ENCODE data around the gene KCNQ2.

Gene KCNQ2

DNA sequence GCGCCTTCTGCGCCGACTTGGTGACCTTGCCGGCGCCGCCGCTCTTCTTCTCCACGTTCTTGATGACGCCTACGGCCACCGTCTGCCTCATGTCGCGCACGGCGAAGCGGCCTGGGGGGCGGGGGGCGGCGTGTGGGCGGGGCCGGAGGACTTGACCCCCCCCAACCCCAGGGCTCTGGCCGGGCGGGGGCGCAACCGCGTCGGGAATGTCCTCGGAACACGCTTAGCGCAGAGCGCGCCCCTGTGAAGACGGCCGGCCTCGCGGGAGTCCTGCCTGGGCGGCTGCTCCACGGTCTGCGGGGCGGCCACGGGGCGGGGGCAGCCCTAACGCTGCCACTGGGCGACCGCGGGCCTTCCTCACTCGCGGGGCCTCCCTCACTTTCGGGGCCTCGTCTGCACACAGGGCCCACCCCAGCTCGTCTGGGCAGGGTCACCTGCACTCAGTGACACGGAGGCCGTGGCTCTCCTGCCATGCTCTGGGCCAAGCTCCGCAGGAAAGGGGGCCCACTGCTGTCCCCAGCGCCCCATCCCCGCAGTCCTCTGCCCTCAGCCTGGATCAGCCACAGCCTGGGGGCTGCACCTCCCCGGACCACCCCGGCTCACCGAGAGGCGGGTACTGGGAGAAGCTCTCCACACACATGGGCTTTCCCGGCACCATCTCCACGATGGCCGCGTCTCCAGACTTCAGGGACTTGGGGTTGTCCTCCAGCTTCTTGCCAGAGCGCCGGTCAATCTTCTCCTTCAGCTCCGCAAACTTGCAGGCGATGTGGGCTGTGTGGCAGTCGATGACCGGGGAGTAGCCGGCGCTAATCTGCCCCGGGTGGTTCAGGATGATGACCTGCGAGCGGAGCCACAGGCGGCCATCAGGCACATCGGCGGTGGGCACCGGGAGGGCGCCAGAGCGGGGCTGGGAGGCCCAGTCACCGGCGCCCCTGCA is 16.1 kb upstream of the KCNQ2 start:
- TF ChIP-seq GATA3 (IDR thresholded peaks at IDR 0.05; ENCODE audit: low read depth, low read length) (no peak), GATA2 (IDR thresholded peaks at IDR 0.05; ENCODE audit: low read depth, low read length) (no peak)

DNA sequence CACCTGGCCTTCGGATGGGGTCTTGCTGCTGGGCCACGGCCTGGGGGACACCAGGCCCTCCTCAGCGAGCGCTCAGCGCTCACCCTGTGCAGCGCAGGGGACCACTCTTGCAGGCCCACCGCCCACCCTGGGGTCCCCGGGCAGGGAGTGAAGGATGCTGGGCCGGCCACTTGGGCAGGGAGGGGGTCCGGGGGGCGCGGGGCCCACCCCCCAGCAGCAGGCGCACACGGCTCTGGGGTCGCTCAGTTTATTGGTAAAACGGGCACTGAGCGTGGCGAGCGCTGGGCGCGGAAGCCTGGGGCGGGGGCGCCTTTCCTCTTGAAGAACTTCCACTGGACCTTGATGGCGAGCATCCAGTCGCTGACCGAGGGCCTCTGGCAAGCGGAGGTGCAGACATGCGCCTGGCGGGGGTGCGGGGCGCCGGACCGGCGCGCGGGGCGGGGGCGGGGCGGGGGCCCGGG is 15.4 kb upstream of the KCNQ2 start:
- TF ChIP-seq GATA2 (IDR thresholded peaks at IDR 0.05; ENCODE audit: low read depth, low read length) (no peak), GATA3 (IDR thresholded peaks at IDR 0.05; ENCODE audit: low read depth, low read length) (no peak)

DNA sequence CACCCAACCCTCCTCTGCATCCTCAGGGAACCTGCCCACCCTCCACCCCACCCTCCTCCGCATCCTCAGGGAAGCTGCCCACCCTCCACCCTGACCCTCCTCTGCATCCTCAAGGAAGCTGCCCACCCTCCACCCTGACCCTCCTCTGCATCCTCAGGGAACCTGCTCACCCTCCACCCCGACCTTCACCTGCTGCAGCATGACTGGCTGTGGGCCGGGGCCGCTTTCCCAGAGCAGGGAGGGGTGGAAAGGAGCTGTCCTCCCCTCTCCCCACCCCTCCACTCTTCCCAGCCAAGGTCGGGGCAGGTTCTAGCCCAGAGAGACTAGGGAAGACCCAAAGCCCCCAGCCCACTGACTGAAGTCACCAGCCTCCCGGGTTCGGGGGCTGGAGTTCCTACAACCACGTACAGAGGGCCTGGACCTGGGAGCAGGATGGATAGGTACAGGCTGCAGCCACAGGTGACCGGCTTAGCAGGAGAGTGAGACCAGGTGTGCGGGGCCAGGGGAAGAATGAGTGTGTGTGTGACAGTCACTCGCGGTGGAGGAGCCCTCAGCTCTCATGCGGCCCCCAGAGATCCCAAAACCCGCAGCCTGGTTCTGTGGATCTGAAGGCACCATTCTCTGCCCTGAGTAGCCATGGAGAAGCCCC is 14.8 kb upstream of the KCNQ2 start:
- TF ChIP-seq GATA3 (IDR thresholded peaks at IDR 0.05; ENCODE audit: low read depth, low read length) (no peak), GATA2 (IDR thresholded peaks at IDR 0.05; ENCODE audit: low read depth, low read length) (no peak)

DNA sequence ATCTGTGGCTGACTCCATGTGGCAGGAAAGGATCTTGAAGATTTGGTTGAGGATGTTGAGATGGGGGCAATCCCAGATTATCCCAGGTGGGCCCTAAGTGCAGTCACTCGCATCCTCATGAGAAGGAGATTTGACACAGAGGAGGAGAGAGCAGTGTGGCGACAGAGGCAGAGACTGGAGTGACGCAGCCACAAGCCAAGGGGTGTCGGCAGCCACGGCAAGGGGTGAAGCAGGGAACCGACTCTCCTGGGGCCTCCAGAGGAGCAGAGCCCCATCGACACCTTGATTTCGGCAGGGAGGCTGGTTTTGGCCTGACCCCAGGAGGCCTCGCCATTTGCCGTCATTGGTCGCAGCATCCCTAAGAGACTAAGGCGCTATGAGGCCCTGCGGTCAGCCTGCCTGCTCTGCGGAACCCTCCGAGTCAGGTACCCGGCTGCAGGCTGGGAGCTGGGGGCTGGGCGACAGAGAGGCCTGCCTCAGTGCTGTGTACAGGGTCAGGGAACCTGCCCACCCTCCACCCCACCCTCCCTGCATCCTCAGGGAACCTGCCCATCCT is 13.9 kb upstream of the KCNQ2 start:
- no peak for TF ChIP-seq GATA3 (IDR thresholded peaks at IDR 0.05; ENCODE audit: low read depth, low read length)
- TF ChIP-seq GATA2 (IDR thresholded peaks at IDR 0.05; ENCODE audit: low read depth, low read length), result no peak

DNA sequence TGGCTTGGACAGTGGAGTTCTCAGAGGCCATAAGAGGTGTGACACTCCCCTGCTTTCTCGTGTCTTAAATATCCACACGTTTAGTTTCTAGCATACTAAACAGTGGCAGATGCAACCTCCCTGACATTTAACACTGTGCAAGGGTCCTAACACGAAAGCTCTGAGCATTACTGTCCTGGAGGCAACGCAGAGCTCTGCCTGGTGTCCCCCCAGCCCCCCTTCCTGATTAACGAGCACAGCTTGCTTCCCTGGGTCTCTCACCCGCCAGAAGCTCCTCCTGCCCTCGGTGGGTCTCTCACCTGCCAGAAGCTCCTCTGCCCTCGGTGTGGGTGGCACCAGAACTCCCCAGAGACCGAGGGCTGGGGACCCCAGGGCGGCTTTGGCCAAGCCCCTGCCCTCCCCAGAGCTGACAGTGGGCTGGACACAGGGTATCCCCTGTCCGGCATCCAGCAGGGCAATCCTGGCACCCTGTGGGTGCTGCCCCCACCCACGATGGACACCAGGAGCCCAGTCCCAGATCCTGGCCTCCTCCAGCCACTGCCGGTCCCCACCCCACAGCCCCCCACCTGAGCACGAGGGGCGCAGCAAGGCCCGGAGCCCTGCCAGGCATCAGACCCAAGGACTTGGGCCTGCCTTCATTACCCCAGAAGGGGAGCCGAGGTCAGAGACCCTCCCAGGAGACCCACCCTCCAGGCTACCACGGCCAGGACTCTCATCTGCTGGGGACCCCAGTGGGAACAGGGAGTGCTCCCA is 12.4 kb upstream of the KCNQ2 start:
- TF ChIP-seq GATA3 (IDR thresholded peaks at IDR 0.05; ENCODE audit: low read depth, low read length), result no peak
- TF ChIP-seq GATA2 (IDR thresholded peaks at IDR 0.05; ENCODE audit: low read depth, low read length), result no peak

DNA sequence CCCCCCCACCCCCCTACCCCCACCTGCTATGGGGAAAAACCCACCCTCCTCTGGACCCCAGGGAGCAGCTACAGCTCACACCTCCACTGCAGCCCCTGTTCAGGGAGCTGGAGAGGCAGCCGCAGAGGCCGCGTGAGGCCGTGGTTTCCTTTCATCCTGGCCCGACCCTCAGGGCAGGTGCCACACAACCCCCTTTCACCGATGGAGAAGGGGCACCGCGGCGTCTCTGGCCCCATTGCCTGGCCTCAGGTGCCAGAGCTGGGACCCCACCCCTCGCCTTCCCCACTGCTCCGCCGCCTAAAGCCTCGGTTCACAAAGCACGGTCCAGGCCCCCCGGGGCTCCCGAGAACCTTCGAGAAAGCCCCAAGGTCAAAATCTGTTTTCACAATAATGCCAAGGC is 11.8 kb upstream of the KCNQ2 start:
- TF ChIP-seq GATA2 (IDR thresholded peaks at IDR 0.05; ENCODE audit: low read depth, low read length) (no peak), GATA3 (IDR thresholded peaks at IDR 0.05; ENCODE audit: low read depth, low read length) (no peak)

DNA sequence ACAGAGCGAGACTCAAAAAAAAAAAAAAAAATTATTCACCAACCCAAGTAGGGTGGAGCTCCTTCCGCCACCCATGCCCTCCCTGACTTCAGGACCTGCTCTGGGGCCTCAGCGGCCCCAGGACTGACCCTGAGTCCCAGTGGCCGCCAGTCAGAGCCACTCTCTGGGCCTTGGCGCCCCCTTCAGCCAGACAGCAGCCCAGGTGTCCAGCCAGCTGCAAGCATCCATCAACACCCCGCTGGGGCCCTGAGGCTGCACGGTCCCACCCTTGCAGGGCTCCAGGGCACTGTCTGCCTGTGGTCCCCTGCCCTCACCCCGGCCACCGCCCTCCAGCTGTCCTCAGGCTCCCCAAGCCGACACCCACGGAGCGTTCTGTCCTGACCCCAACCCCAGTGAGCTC is 11.4 kb upstream of the KCNQ2 start:
- TF ChIP-seq GATA3 (IDR thresholded peaks at IDR 0.05; ENCODE audit: low read depth, low read length) (no peak), GATA2 (IDR thresholded peaks at IDR 0.05; ENCODE audit: low read depth, low read length) (no peak)

DNA sequence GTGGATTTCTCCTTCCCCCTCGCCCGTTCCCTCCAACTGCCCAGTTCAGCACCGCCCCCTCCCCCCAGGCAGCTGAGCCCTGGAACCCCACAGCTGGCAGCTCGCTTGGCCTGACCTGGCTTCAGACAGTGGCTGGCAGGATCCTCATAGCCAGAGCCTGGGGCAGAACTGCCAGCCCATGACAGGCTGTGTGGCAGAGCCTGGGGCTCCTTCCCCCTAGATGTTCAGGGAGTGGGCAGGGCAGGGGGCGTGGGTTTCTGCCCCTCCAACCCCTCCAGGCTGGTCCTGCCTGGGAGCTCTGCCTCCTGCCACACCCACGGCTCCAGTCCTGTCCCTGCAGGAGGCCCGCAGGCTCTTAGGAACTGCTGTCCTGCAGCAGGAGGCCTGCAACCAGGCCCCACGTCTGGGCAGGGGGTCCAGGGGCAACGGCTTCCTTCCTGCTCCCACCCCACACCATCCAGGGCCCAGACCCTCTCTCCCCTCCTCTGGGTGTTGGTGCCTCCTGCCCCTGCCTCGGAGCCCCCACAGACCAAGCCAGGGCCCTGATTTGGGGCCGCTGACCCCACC is 9.6 kb upstream of the KCNQ2 start:
- TF ChIP-seq GATA3 (IDR thresholded peaks at IDR 0.05; ENCODE audit: low read depth, low read length) (no peak), GATA2 (IDR thresholded peaks at IDR 0.05; ENCODE audit: low read depth, low read length) (no peak)

DNA sequence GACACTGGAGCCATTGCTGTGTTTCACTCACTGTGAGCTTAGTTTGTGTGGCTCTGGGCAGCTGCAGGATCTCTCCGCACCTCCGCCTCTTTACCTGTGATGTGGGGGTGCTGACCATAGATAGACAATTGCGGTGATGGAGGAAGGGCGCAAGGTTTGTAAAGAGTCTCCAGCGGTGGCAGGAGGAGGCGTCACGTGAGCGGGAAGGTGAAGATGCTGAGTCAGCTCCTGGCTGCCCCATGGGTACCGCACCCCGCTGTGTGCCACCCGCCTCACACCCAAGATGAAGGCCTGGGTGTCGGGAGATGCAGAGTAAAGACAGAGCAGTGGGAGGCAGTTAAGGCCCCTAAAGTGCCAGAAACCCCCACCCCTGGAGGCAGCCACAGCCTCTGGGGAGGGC is 9.0 kb upstream of the KCNQ2 start:
- TF ChIP-seq GATA3 (IDR thresholded peaks at IDR 0.05; ENCODE audit: low read depth, low read length) (no peak), GATA2 (IDR thresholded peaks at IDR 0.05; ENCODE audit: low read depth, low read length) (no peak)

DNA sequence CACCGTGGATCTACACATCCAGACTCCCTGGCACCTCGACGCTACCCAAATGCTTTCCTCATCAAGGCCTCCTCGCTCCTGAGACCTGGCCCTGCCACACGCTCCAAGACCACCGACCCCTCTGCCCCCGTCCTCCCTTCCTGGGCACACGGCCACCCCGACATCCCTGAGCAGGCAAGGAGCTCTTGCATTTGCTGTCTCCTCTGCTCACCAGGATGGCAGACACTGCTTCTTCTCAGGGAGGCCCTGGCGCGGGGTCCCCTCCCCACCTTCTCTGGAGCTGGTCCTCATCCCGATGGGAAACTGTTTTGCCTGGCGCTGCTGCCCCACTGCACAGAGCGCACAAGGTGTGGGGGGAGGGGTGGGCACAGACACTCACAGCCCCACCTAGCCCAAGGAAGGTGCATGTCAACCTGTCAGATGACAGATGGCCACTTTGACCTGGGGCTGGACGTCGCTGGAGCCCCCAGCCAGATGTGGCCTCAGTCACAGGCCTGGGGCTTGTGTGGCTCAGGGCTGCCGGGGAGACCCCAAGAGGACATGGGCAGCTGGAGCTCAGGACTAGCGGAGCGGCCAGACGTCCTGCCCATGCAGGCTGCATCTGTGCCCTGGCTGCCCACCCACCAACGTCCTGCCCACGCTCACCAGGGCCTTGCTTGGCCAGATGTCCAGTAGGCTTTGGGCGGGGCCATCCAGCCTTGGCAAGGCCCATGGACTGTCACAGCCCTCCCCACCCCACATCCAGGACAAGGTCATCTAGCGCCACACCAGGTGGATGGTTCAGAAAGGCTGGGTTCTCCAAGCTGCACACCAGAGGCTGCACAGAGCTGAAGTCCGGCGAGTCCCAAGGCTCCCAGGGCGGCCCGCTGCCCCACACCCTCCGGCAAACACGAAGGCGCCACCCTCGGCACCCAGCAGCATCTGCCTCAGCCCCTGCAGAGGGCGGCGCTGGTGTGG is 6.2 kb upstream of the KCNQ2 start:
- TF ChIP-seq GATA3 (IDR thresholded peaks at IDR 0.05; ENCODE audit: low read depth, low read length), result no peak
- TF ChIP-seq GATA2 (IDR thresholded peaks at IDR 0.05; ENCODE audit: low read depth, low read length), result no peak

DNA sequence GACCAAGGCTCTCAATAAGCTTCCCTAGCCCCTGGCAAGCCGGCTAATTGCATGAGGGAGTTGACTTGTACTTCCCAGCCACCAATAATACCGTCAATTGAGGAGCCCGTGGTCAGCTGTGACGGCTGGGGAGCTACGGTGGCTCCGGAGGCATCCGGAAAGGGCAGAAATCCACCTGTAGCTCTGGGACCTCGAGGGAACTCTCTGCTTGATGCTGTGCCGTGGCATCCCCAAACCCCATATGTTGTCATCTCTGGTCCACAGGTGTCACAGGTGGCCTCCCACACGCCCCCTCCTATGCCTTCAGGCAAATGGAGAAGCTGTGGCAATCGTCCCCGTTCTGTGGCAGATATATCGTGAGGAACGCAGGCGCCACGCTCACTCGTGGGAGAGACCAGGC is 5.5 kb upstream of the KCNQ2 start:
- no peak for TF ChIP-seq GATA3 (IDR thresholded peaks at IDR 0.05; ENCODE audit: low read depth, low read length)
- TF ChIP-seq GATA2 (IDR thresholded peaks at IDR 0.05; ENCODE audit: low read depth, low read length), result no peak

DNA sequence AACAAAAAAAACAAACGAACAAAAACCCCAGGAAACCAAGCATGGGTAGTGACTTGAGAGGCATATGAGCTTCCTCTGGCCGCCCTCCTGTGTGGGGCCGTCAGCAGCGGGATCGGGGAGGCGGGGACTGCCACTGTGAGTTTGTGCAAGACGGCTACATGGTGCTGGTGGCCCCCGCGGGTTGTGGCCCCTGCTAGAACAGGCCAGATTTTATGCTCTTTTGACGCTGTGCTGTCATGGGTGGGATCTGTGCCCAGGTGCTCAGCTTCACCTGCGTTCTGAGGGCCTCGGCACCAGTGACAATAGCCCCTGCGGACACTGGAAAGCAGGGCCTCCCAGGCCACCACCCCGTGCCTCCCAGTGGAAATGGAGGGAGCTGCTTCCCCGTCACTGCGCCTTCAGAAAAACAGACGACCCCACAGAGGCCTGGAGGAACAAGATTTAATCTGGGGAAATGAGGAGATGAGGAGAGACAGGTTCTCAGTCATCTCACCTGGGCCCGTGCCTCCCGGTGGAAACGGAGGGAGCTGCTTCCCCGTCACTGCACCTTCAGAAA is 4.7 kb upstream of the KCNQ2 start:
- TF ChIP-seq GATA2 (IDR thresholded peaks at IDR 0.05; ENCODE audit: low read depth, low read length), result peak; percentile 47
- no peak for TF ChIP-seq GATA3 (IDR thresholded peaks at IDR 0.05; ENCODE audit: low read depth, low read length)
